ENCODE results near the gene TTC27.

- TF ChIP-seq CTCF (IDR thresholded peaks at IDR 0.05) = no peak
- TF ChIP-seq POLR2AphosphoS5 (IDR thresholded peaks at IDR 0.05; ENCODE audit: insufficient read depth in 1 of 2, low read depth in 1 of 2) = no peak
Measured at GRCh38 chr2:32668254-32668653, 40.4 kb downstream of the TTC27 start.
